DOHH2 (cell line): ENCODE results near the gene NIPBL.

Experiments used
- H3F3A ChIP-seq: fragments of 200-600 bp; sonication (generic), shearing (Covaris generic); 2 replicates; pipeline ENCODE4 v1.6.0; 2016; ENCODE audit warnings: antibody characterized with exemption, mild to moderate bottlenecking; ENCODE audit not compliant: control insufficient read depth, insufficient read depth
- H3K27ac ChIP-seq: fragments of 200-600 bp; sonication (generic); 2 replicates; pipeline ENCODE4 v1.5.1; 2014; ENCODE audit warnings: low read depth, mild to moderate bottlenecking, low read length, moderate library complexity
- H3K27me3 ChIP-seq: fragments of 200-600 bp; sonication (generic); 2 replicates; pipeline ENCODE4 v1.6.1; 2014; ENCODE audit warnings: mild to moderate bottlenecking, low read length, mixed read lengths; ENCODE audit not compliant: control insufficient read depth
- H3K36me3 ChIP-seq: fragments of 200-600 bp; sonication (generic); 2 replicates; pipeline ENCODE4 v1.6.1; 2014; ENCODE audit warnings: mild to moderate bottlenecking, low read length, moderate library complexity, mixed read lengths; ENCODE audit not compliant: control insufficient read depth
- H3K4me1 ChIP-seq: fragments of 200-600 bp; sonication (generic); 2 replicates; pipeline ENCODE4 v1.6.1; 2014; ENCODE audit warnings: mild to moderate bottlenecking, low read length, mixed read lengths; ENCODE audit not compliant: control insufficient read depth
- H3K4me2 ChIP-seq: fragments of 200-600 bp; sonication (generic); 2 replicates; pipeline ENCODE4 v1.6.0; 2014; ENCODE audit warnings: mild to moderate bottlenecking, low read length, moderate library complexity
- H3K4me3 ChIP-seq: fragments of 200-600 bp; sonication (generic); 2 replicates; pipeline ENCODE4 v1.5.1; 2014; ENCODE audit warnings: mild to moderate bottlenecking, low read length, mixed read lengths
- H3K79me2 ChIP-seq: fragments of 200-600 bp; sonication (generic); 2 replicates; pipeline ENCODE4 v1.6.1; 2014; ENCODE audit warnings: mild to moderate bottlenecking, low read length, mixed read lengths; ENCODE audit not compliant: control insufficient read depth
- H3K9me2 ChIP-seq: fragments of 200-600 bp; sonication (generic); replicated peaks from 2 replicates; pipeline ENCODE4 v1.6.1; 2014; ENCODE audit warnings: mild to moderate bottlenecking, low read length, mixed read lengths; ENCODE audit not compliant: control insufficient read depth
- H3K9me3 ChIP-seq: fragments of 200-600 bp; sonication (generic); 2 replicates; pipeline ENCODE4 v1.6.1; 2014; ENCODE audit warnings: antibody characterized with exemption, low read length, mixed read lengths; ENCODE audit not compliant: control insufficient read depth, insufficient read depth
- H4K20me1 ChIP-seq: fragments of 200-600 bp; sonication (generic); 2 replicates; pipeline ENCODE4 v1.6.0; 2014; ENCODE audit warnings: low read depth, mild to moderate bottlenecking, antibody characterized with exemption, low read length, moderate library complexity; ENCODE audit not compliant: control insufficient read depth, insufficient read depth
- CTCF ChIP-seq: fragments of 200-600 bp; sonication (generic); IDR thresholded peaks from one replicate; pipeline ENCODE4 v1.5.1; 2014; ENCODE audit warnings: antibody characterized with exemption, mild to moderate bottlenecking, low read depth, low read length; ENCODE audit not compliant: poor library complexity, severe bottlenecking
- EZH2phosphoT487 ChIP-seq: fragments of 200-600 bp; sonication (generic); IDR thresholded peaks from 2 replicates; pipeline ENCODE4 v1.6.1; 2017; ENCODE audit warnings: borderline replicate concordance, mild to moderate bottlenecking, antibody characterized with exemption, low read length, moderate library complexity, mixed read lengths

Gene NIPBL

GRCh38 chr5:37109338-37109737, 232.8 kb downstream of the NIPBL start:
- no peaks in the 10 kb centered on the region for H3K79me2 ChIP-seq
- no peaks in the 10 kb centered on the region for H3K4me1 ChIP-seq
- no peak overlapping the region for H3K4me3 ChIP-seq
- no peaks in the 10 kb centered on the region for H3K9me2 ChIP-seq
- no peak overlapping the region for H3K4me2 ChIP-seq
- no peak overlapping the region for H3K27ac ChIP-seq
- H3K9me3 ChIP-seq, result no peaks in the 10 kb centered on the region
- no peaks in the 10 kb centered on the region for H3K36me3 ChIP-seq
- no peaks in the 10 kb centered on the region for H4K20me1 ChIP-seq
- TF ChIP-seq CTCF (no peak), EZH2phosphoT487 (no peak)
- no peaks in the 10 kb centered on the region for H3K27me3 ChIP-seq
- no peaks in the 10 kb centered on the region for H3F3A ChIP-seq

- Histone ChIP-seq H3K9me2 (no peaks in the 10 kb centered on the region), H3K36me3 (no peaks in the 10 kb centered on the region), H3K27ac (no peak overlapping the region), H4K20me1 (no peaks in the 10 kb centered on the region), H3K79me2 (no peaks in the 10 kb centered on the region), H3F3A (no peaks in the 10 kb centered on the region), H3K4me3 (no peak overlapping the region), H3K4me2 (no peak overlapping the region), H3K4me1 (no peaks in the 10 kb centered on the region), H3K9me3 (no peaks in the 10 kb centered on the region), H3K27me3 (no peaks in the 10 kb centered on the region)
- TF ChIP-seq CTCF (no peak), EZH2phosphoT487 (no peak)
Measured at GRCh38 chr5:37110135-37110534, 233.6 kb downstream of the NIPBL start.

GRCh38 chr5:37111426-37112382, 235.1 kb downstream of the NIPBL start:
- Histone ChIP-seq H4K20me1 (no peaks in the 10 kb centered on the region), H3K27me3 (no peaks in the 10 kb centered on the region), H3K4me1 (no peaks in the 10 kb centered on the region), H3K4me2 (no peak overlapping the region), H3K9me3 (no peaks in the 10 kb centered on the region), H3K79me2 (no peaks in the 10 kb centered on the region), H3K4me3 (no peak overlapping the region), H3K36me3 (no peaks in the 10 kb centered on the region), H3F3A (no peaks in the 10 kb centered on the region), H3K9me2 (no peaks in the 10 kb centered on the region), H3K27ac (no peak overlapping the region)
- TF ChIP-seq CTCF (no peak), EZH2phosphoT487 (no peak)
